K562 (cell line): ENCODE results near the gene PRR35. TPM values are rescaled to one million over a fixed set of nuclear protein-coding genes. Genes with fewer than 3 reads are reported as not detected.

Source experiments
- MBD2 ChIP-seq: sonication (generic); IDR thresholded peaks from 2 replicates; pipeline ENCODE4 v1.6.1; 2016; ENCODE audit warnings: low read depth, borderline replicate concordance
- NBN ChIP-seq: fragments of 450-650 bp; IDR thresholded peaks from 2 replicates; pipeline ENCODE4 v1.6.1; 2016; ENCODE audit warnings: low read depth, mild to moderate bottlenecking
- POLR3G ChIP-seq: IDR thresholded peaks from 2 replicates; pipeline ENCODE4 v1.6.1; 2011; ENCODE audit not compliant: insufficient read length, insufficient replicate concordance; ENCODE audit errors: extremely low read depth
- RBFOX2 ChIP-seq: fragments of 200-400 bp; formaldehyde crosslinking; IDR thresholded peaks from 2 replicates; pipeline ENCODE4 v1.6.1; 2017; ENCODE audit warnings: low read depth, mild to moderate bottlenecking, low read length, moderate library complexity
- TSHZ1 ChIP-seq: fragments of 250-450 bp; sonication (Bioruptor Pico); IDR thresholded peaks from 2 replicates; pipeline ENCODE4 v1.4.0; 2020; ENCODE audit warnings: mild to moderate bottlenecking, moderate library complexity
- polyA plus RNA-seq, 8 experiments: library from polyadenylated mRNA; depleted of rRNA in 4 of 8; stranded (reverse) in 5 of 8; unstranded in 3 of 8; fragments of >200 nt; fragmentation: Nextera tagmentation in 2 of 8; fragmentation: Illumina TruSeq in 1 of 8; extraction: Ambion mirVana in 2 of 8; extraction: Trizol in 1 of 8; gene quantifications; 2 replicates each; pipeline versions ENCODE4 v1.2.1 to v1.2.3, GENCODE V29; 2011 to 2014; ENCODE audit warnings: inconsistent platforms in 1 of 8, missing spikeins in 1 of 8
- total RNA-seq, 7 experiments: library from RNA; depleted of rRNA in 6 of 7; stranded (reverse); fragments of >200 nt in 6 of 7; fragmentation: Illumina TruSeq in 2 of 7; extraction: Trizol in 2 of 7; gene quantifications; 2 replicates each; pipeline versions ENCODE4 v1.2.1 to v1.2.3, GENCODE V29; 2011 to 2021; ENCODE audit warnings: low replicate concordance in 1 of 7

PRR35 gene
- total and polyA plus RNA-seq, 9 of the 15 experiments (the other 6 are each of a cell fraction or from before 2014, with no cell fraction given): 0.17 to 0.45 (median 0.21) TPM; not detected in 5

DNA sequence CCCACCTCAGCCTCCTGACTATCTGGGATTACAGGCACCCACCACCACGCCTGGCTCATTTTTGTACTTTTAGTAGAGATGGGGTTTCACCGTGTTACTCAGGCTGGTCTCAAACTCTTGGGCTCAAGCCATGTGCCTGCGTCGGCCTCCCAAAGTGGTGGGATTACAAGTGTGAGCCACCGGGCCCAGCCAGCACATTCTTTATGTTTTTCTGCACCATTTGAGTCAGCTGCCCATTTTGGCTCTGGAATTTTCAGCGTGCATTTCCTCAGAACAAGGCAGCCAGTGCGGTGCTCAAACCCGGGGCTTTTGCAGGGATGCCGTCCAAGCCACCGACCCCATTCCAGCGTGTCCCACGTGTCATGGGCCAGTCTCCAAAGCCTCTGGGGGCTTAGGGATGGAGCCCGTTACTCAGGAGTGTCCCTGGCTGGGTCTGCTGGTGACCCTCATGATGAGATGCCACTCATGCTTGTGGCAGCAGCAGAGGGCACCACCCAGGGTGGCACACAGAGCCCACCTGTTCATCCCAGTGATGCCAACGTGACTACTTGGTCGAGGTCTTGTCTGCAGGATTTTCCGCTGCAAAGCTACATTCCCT is 26.0 kb downstream of the PRR35 start (continued):
- no peak for TF ChIP-seq POLR3G
- TF ChIP-seq NBN: no peak
- TF ChIP-seq MBD2: no peak
- TF ChIP-seq TSHZ1 (CRISPR knock-in tag): no peak
- TF ChIP-seq RBFOX2: peak; percentile 17; the same call in 1 of the 2 replicates
